Fibroblast of pulmonary artery (primary cell): Measurements from ENCODE around the gene INSL3.
"Not testable (repeated sequence)": the region's sequence is repeated elsewhere in the genome, so short reads cannot be mapped to it uniquely, and the experiment has no call there.

Experiments
- DNase-seq: peaks from one replicate; pipeline ENCODE4 v3.0.0-alpha.2; 2010; ENCODE audit warnings: low read depth
- H3K4me3 ChIP-seq: replicated peaks from 2 replicates; pipeline ENCODE4 v1.5.1; 2011; ENCODE audit warnings: low read depth, mild to moderate bottlenecking, control low read depth, low read length, moderate library complexity
- TF ChIP-seq, protein P1 (sequence below): IDR thresholded peaks from 2 replicates; pipeline ENCODE4 v1.5.1; 2011; ENCODE audit warnings: mild to moderate bottlenecking, control low read depth, low read length, inconsistent platforms; ENCODE audit errors: missing control alignments

INSL3 gene

DNA sequence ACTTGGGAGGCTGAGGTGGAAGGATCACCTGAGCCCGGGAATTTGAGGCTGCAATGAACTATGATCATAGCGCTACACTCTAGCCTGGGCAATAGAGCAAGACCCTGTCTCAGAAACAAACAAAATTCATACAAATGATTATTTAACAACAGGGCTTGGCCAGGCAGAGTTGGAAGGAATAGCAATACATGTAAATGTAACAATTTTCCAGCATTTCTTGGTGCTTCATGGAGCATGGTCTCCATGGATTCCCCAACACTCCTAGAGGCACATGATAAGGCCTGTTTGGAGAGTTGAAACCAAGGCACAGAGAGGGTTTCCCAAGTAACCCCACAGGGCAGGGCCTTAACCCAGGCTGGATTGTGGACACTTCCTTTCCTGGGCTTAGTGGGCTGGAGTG lies 10.2 kb downstream of the INSL3 start:
- H3K4me3 ChIP-seq, result no peak overlapping the region
- TF ChIP-seq, protein P1, sequence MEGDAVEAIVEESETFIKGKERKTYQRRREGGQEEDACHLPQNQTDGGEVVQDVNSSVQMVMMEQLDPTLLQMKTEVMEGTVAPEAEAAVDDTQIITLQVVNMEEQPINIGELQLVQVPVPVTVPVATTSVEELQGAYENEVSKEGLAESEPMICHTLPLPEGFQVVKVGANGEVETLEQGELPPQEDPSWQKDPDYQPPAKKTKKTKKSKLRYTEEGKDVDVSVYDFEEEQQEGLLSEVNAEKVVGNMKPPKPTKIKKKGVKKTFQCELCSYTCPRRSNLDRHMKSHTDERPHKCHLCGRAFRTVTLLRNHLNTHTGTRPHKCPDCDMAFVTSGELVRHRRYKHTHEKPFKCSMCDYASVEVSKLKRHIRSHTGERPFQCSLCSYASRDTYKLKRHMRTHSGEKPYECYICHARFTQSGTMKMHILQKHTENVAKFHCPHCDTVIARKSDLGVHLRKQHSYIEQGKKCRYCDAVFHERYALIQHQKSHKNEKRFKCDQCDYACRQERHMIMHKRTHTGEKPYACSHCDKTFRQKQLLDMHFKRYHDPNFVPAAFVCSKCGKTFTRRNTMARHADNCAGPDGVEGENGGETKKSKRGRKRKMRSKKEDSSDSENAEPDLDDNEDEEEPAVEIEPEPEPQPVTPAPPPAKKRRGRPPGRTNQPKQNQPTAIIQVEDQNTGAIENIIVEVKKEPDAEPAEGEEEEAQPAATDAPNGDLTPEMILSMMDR, result no peak
- no peak for DNase-seq

DNA sequence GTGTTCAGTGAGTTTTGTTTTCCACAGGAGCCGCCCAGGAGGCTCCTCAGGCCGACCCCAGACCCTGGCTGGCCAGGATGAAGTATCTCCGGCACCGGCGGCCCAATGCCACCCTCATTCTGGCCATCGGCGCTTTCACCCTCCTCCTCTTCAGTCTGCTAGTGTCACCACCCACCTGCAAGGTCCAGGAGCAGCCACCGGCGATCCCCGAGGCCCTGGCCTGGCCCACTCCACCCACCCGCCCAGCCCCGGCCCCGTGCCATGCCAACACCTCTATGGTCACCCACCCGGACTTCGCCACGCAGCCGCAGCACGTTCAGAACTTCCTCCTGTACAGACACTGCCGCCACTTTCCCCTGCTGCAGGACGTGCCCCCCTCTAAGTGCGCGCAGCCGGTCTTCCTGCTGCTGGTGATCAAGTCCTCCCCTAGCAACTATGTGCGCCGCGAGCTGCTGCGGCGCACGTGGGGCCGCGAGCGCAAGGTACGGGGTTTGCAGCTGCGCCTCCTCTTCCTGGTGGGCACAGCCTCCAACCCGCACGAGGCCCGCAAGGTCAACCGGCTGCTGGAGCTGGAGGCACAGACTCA lies 13.5 kb downstream of the INSL3 start:
- H3K4me3 ChIP-seq, result no peak overlapping the region
- TF ChIP-seq, protein P1, result no peak

DNA sequence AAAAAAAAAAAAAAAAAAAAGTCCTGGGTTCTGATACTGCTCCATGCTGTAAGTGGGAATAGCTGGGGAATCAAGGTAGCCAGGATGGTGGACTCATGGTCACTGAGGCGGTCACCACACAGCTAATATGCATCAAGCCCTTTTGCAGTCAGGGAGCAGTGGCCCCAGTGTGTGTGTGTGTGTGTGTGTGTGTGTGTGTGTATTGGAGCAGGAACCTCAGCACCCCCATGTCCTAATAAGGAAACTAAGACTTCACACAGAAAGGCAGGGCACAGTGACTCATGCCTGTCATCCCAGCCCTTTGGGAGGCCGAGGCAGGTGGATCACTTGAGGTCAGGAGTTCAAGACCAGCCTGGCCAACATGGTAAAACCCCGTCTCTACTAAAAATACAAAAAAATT lies 14.4 kb downstream of the INSL3 start:
- H3K4me3 ChIP-seq, result no peak overlapping the region
- TF ChIP-seq, protein P1, result no peak
- DNase-seq, result no peak

More for the DNA sequence above, 13.5 kb downstream of the INSL3 start:
- DNase-seq, result no peak

DNA sequence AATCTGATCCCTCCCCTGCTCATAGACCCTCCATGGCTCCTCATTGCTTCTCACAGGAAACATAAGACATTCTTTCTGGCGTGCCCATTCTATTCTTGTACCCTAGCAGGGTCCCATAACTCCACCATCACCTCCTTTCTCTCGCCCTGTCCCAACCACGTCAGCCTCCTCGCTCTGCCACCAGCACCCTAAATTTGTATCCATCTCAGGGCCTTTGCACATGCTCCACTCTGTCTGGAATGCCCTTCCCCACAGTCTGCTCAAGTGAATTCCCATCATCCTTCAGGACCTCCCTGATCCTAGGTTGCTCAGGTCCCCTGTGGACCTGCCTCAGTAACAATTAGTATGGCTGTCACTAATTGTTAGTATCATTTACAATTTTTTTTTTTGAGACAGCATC lies 15.9 kb downstream of the INSL3 start:
- DNase-seq, result no peak
- TF ChIP-seq, protein P1, result no peak
- no peak overlapping the region for H3K4me3 ChIP-seq

DNA sequence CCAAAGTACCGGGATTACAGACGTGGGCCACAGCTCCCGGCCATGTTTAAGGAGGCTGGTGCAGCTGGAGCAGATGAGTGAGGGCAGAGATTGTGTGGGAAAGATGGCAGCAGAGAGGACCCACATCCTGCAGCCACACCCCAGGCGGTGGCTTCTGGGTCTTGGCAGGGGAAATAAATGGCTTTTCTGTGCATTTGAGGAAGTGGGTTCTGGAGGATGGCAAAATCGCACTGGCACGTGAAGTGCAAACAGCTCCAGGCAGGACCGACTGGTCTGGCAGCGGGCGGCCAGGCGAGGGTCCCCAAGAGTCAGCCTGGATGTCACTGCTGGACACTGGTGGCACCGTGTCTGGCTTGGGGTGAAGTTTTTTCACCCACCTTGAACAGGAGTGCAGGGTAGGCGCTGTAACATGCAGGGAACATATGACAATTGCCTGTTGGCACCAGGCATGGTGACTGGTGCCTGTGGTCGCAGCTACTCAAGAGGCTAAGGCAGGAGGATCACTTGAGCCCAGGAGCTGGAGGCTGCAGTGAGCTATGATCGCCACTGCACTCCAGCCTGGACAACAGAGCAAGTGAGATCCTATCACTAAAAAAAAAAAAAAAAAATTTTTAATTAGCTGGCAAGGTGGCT lies 17.9 kb downstream of the INSL3 start:
- no peak for DNase-seq
- TF ChIP-seq, protein P1, result no peak
- H3K4me3 ChIP-seq, result no peak overlapping the region

DNA sequence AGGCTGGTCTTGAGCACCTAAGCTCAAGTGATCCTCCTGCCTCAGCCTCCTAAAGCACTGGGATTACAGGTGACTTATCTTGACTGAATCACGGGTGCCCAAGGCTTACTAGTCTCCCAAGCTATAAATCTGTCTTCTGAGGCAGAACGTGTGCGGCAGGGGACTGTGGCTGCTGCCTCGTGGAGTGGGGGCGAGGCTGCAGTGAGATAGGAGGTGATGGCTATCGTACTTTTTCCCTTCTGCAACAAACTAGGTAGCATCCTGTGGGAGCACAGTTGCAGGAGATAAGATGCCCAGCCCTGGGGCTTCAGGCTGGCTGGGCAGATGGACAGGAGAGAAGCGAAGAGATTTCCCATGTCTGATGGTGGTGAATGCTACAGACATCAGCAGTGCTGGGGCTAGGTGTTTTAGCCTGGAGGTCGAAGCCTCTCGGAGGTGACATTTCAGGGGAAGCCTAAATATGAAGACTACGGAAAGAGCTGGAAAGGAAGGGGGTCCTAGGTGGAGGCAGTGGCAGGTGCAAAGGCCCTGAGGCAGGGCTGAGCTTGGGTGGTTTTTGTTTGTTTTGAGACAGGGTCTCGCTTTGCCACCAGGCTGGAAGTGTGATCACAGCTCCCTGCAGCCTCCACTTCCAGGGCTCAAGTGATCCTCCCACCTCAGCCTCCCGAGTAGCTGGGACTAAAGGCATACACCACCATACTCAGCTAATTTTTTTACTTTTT lies 19.0 kb downstream of the INSL3 start:
- H3K4me3 ChIP-seq, result no peak overlapping the region
- DNase-seq, result no peak
- TF ChIP-seq, protein P1, result no peak

DNA sequence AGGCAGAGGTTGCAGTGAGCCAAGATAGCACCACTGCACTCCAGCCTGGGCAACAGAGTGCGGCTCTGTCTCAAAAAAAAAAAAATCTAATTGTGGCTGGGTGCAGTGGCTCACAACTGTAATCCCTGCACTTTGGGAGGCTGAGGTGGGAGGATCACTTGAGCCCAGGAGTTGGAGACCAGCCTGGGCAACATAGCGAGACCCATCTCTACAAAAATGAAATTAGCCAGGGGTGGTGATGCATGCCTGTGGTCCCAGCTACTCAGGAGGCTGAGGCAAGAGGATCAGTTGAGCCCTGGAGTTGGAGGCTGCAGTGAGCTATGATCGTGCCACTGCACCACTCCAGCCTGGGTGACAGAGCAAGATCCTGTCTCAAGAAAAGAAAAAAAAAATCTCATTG lies 22.7 kb downstream of the INSL3 start:
- not testable (repeated sequence) for H3K4me3 ChIP-seq, DNase-seq
